Fibroblast of the aortic adventitia (primary cell): ENCODE data around the gene IMMT. TPM values are rescaled to one million over a fixed set of nuclear protein-coding genes. Genes with fewer than 3 reads are reported as not detected.

Experiments
- DNase-seq: peaks from one replicate; pipeline ENCODE4 v3.0.0-alpha.2; 2010; ENCODE audit warnings: low read depth
- H3K4me3 ChIP-seq: 2 replicates; pipeline ENCODE4 v1.5.1; 2011; ENCODE audit warnings: low read depth, mild to moderate bottlenecking, control low read depth, low read length, moderate library complexity
- total RNA-seq: library from RNA; depleted of rRNA; stranded (reverse); fragments of >200 nt; gene quantifications from 2 replicates; pipeline ENCODE4 v1.2.3, GENCODE V29; 2012; ENCODE audit warnings: low replicate concordance
- TF ChIP-seq, protein P1 (sequence below): IDR thresholded peaks from 2 replicates; pipeline ENCODE4 v1.5.1; 2011; ENCODE audit warnings: mild to moderate bottlenecking, low read length, control low read depth, inconsistent platforms; ENCODE audit not compliant: insufficient read depth

Gene IMMT
- total RNA-seq, 1 donor: 76.6 TPM

DNA sequence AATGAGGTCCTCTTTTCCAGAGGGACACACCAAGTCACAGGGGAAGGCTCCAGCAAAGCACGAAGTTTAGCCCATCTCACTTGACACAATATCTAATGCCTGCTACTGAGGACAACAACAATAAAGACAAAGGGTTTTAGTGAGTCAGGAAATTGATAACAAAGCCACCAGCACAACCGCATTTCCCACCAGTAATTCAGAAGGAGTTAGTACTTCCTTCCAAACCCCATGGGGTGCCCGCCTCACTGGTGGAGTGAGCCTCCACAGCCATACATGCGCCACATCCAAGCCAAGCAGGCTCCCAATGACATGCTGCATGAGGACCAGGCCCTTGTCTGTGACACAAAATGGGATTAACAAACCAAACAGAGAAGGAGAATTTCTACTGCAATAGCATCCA lies 44.1 kb upstream of the IMMT start:
- no peak overlapping the region for H3K4me3 ChIP-seq
- no peak for DNase-seq
- TF ChIP-seq, protein P1, sequence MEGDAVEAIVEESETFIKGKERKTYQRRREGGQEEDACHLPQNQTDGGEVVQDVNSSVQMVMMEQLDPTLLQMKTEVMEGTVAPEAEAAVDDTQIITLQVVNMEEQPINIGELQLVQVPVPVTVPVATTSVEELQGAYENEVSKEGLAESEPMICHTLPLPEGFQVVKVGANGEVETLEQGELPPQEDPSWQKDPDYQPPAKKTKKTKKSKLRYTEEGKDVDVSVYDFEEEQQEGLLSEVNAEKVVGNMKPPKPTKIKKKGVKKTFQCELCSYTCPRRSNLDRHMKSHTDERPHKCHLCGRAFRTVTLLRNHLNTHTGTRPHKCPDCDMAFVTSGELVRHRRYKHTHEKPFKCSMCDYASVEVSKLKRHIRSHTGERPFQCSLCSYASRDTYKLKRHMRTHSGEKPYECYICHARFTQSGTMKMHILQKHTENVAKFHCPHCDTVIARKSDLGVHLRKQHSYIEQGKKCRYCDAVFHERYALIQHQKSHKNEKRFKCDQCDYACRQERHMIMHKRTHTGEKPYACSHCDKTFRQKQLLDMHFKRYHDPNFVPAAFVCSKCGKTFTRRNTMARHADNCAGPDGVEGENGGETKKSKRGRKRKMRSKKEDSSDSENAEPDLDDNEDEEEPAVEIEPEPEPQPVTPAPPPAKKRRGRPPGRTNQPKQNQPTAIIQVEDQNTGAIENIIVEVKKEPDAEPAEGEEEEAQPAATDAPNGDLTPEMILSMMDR: no peak

DNA sequence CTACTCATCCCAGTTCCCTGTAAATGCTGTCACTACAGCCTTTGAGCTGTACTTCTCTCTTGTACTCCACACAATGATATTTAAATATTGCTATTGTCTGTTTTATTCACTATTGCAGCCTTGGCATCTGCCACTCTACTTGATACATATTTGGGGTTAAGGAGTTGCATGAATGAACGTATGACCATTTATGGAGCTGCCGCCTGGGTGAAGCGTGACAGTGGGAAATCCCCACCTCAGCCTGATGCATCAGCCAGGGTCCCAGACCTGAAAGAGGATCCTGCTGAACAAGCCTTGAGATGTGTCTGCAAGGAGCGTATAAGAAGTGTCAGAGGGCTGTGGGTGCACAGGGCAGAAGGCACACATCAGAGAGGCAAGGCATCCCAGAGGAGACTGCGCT lies 43.1 kb upstream of the IMMT start:
- TF ChIP-seq, protein P1: no peak
- DNase-seq: no peak
- H3K4me3 ChIP-seq: no peak overlapping the region

DNA sequence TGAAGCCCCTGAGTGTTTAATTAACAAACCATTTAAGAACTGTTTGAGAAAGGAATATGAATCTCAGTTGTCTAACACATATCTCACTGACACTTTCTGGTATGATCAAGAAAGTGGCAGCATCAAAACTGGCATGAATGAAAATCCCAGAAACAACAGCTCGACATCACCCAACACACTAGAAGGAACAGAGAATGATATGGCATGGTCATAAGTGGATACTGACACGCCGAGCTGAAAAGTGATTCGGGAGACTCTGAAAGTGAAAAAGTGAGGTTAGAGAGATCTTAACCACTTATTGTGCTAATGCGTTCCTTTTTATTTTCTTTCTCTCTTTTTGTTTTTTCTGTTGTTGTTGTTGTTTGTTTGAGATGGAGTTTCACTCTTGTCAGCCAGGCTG lies 41.9 kb upstream of the IMMT start:
- no peak overlapping the region for H3K4me3 ChIP-seq
- DNase-seq: no peak
- TF ChIP-seq, protein P1: no peak

DNA sequence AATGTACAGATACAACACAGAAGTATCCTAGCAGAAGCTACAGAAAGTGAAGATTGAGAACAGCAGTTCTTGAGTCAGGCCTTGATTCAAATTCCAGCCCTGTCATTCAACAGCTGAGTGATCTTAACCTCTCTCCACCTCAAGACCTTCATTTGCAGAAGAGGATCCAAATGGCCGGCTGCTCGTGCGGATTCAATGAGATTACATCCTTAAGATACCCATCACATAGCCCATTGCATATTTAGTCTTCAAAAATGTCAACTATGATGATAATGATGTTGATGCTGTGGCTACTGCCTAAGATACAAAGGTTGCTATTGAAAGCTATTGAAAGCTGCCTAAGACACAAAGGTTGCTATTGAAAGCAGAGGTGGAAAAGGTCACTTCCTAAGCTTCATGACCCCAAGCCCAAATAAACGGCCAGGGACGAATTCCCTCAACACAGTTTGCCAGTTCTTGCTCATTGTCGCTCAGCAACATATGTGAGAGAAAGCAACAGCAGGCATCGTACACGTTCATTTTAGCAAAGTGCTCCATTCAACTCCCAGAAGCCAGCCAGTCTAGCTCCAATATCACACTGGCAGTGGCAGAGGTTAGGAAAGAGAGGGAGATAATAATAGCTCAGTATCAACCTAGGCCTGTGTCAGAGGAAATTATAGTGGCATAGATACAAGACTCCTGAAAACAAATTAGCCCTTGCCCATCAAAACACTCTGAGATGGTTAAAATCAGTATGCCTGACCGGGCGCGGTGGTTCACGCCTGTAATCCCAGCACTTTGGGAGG lies 40.1 kb upstream of the IMMT start:
- H3K4me3 ChIP-seq: no peak overlapping the region
- TF ChIP-seq, protein P1: no peak
- DNase-seq: no peak

DNA sequence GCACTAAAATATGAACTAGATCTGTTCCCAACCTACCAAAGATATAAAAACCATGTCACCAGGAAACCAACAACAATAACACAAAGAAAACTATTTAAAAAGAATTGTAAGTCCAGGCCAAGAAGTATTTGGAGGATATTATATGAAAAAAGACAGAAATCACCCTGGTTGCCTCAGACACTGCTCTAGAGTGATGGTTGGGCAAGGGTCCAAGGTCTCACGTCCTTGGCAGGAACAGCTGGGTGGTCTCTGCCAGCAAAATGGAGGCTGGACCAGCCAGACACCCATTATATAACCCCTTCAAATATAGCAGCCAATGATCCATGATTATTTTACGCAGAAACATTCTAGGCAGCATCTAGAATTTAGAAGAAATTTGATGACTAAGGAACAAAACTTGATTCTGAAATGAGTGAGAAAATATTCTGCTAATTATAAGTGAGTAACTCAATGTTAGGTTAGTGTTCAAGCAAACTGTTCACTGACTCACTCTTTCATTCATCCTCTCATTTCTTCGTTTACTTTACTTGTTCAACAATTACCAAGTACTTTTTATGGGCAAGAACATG lies 39.4 kb upstream of the IMMT start:
- TF ChIP-seq, protein P1: no peak
- H3K4me3 ChIP-seq: no peak overlapping the region
- no peak for DNase-seq

DNA sequence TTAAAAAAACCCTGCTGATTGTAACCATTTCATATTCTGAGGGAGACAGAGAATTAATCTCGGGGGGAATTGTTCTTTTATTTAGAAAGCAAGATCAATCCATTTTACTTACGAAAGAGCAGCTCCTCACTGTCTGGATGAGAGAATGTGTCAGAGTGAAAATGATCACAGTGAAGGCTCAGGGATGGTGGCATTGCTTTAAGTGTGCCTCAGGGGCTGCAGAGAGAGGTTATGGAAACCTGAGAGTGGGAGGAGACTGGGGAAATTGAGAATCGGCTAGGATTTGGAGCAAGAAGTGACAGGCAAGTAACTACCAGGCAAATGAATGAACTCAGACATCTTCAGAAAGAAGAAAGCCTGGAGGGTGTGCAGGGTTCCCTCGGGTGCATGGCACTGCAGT lies 38.2 kb upstream of the IMMT start:
- TF ChIP-seq, protein P1: no peak
- no peak for DNase-seq
- no peak overlapping the region for H3K4me3 ChIP-seq

DNA sequence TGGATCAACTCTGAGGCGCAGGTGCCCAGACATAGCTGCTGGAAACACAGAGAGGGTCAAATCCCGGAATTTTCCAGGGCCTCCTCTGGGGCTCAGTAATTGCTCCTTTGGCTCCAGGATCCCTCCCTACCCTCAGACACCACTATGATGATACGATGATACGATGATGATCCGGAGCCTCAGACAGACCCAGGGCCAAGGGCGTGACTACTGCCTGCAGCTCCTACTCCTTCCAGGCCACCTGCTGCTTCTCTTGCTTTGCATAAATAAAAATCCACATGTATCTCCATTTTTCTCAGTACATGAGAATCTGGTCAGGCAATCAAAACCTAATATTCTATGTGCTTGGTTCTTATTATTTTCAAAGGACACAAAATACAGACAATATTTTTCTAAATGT lies 37.6 kb upstream of the IMMT start:
- TF ChIP-seq, protein P1: no peak
- no peak for DNase-seq
- no peak overlapping the region for H3K4me3 ChIP-seq
